IMR-90 (cell line): Measurements from ENCODE around the gene POU2F1. TPM values are rescaled to one million over a fixed set of nuclear protein-coding genes. Genes with fewer than 3 reads are reported as not detected.

Experiments used
- ATAC-seq: fragments of 200-7000 bp; cut with Tn5 transposase; 2 replicates; pipeline ENCODE4 v1.9.1; 2020; ENCODE audit warnings: low read depth, mild to moderate bottlenecking, moderate library complexity
- BruUV-seq: library from RNA; stranded (reverse); fragments of 400-500 nt; replicated peaks from 2 replicates; lab custom pipeline; 2021; lab: Mats Ljungman, UMichigan
- CTCF ChIA-PET: fragments of 300-600 bp; formaldehyde crosslinking; extraction: SDS; loops from one replicate; lab custom pipeline; 2021; ENCODE audit warnings: antibody characterized with exemption; lab: Yijun Ruan, JAX
- POLR2A ChIA-PET: fragments of 300-600 bp; sonication (Branson Sonifier 250); formaldehyde crosslinking; loops from one replicate; lab custom pipeline; 2022; ENCODE audit warnings: antibody characterized with exemption; ENCODE audit not compliant: unreplicated experiment; lab: Charles Lee
- DNase-seq: peaks from one replicate; pipeline ENCODE4 v3.0.0; 2013
- H2AFZ ChIP-seq: replicated peaks from 2 replicates; pipeline ENCODE3; 2013; ENCODE audit warnings: low read length, mild to moderate bottlenecking; ENCODE audit not compliant: poor library complexity
- H2AK5ac ChIP-seq: 2 replicates; pipeline ENCODE4 v1.6.1; 2013; ENCODE audit warnings: low read depth, low read length, inconsistent platforms
- H2AK9ac ChIP-seq: replicated peaks from 2 replicates; pipeline ENCODE3; 2013; ENCODE audit warnings: mild to moderate bottlenecking, low read depth, low read length, moderate library complexity; ENCODE audit not compliant: poor library complexity
- H2BK120ac ChIP-seq: 2 replicates; pipeline ENCODE4 v1.6.1; 2013; ENCODE audit warnings: low read depth, low read length, inconsistent platforms
- H2BK15ac ChIP-seq: 3 replicates; pipeline ENCODE4 v1.6.1; 2013; ENCODE audit warnings: low read depth, low read length, inconsistent platforms
- H2BK20ac ChIP-seq: 2 replicates; pipeline ENCODE4 v1.6.1; 2013; ENCODE audit warnings: low read depth, mild to moderate bottlenecking, inconsistent platforms, low read length, moderate library complexity
- H2BK5ac ChIP-seq: 2 replicates; pipeline ENCODE4 v1.6.1; 2013; ENCODE audit warnings: mild to moderate bottlenecking, low read depth, low read length, inconsistent platforms; ENCODE audit not compliant: poor library complexity, severe bottlenecking
- H3K14ac ChIP-seq: replicated peaks from 2 replicates; pipeline ENCODE4 v1.6.1; 2013; ENCODE audit warnings: low read depth, low read length, inconsistent platforms
- H3K18ac ChIP-seq: 2 replicates; pipeline ENCODE4 v1.6.1; 2013; ENCODE audit warnings: low read depth, low read length, control low read depth
- H3K23ac ChIP-seq: 2 replicates; pipeline ENCODE4 v1.6.1; 2013; ENCODE audit warnings: low read depth, low read length, inconsistent platforms
- H3K27ac ChIP-seq: 2 replicates; pipeline ENCODE4 v1.5.1; 2013; ENCODE audit warnings: mild to moderate bottlenecking, control low read depth, low read length; ENCODE audit not compliant: insufficient read depth
- H3K27me3 ChIP-seq: 2 replicates; pipeline ENCODE4 v1.6.1; 2013; ENCODE audit warnings: low read length; ENCODE audit not compliant: control insufficient read depth, insufficient read depth
- H3K36me3 ChIP-seq: 2 replicates; pipeline ENCODE4 v1.6.1; 2013; ENCODE audit warnings: low read length, mixed read lengths; ENCODE audit not compliant: control insufficient read depth, insufficient read depth
- H3K4ac ChIP-seq: 2 replicates; pipeline ENCODE4 v1.6.1; 2013; ENCODE audit warnings: low read depth, low read length, inconsistent platforms
- H3K4me1 ChIP-seq: 2 replicates; pipeline ENCODE4 v1.6.1; 2013; ENCODE audit warnings: low read length, mixed read lengths; ENCODE audit not compliant: control insufficient read depth, insufficient read depth
- H3K4me2 ChIP-seq: 2 replicates; pipeline ENCODE4 v1.6.1; 2013; ENCODE audit warnings: low read depth, mild to moderate bottlenecking, control low read depth, low read length, moderate library complexity
- H3K4me3 ChIP-seq: 2 replicates; pipeline ENCODE4 v1.5.1; 2013; ENCODE audit warnings: low read depth, mild to moderate bottlenecking, control low read depth, low read length, moderate library complexity; ENCODE audit not compliant: insufficient read depth
- H3K56ac ChIP-seq: 2 replicates; pipeline ENCODE4 v1.6.1; 2013; ENCODE audit warnings: low read length, inconsistent platforms; ENCODE audit not compliant: insufficient read depth; ENCODE audit errors: extremely low read depth
- H3K79me1 ChIP-seq, 2 experiments: 2 replicates each; pipeline ENCODE4 v1.6.1; 2013; ENCODE audit warnings: low read length in 2 of 2, inconsistent platforms in 1 of 2, low read depth in 1 of 2
- H3K9ac ChIP-seq: 2 replicates; pipeline ENCODE4 v1.6.1; 2013; ENCODE audit warnings: low read depth, low read length, control low read depth
- H3K9me1 ChIP-seq: 2 replicates; pipeline ENCODE4 v1.6.1; 2013; ENCODE audit warnings: low read length, inconsistent platforms; ENCODE audit not compliant: insufficient read depth
- H3K9me3 ChIP-seq: 2 replicates; pipeline ENCODE4 v1.6.1; 2013; ENCODE audit warnings: low read length; ENCODE audit not compliant: control insufficient read depth, insufficient read depth
- H4K20me1 ChIP-seq: 2 replicates; pipeline ENCODE4 v1.6.1; 2013; ENCODE audit warnings: low read length, inconsistent platforms; ENCODE audit not compliant: insufficient read depth
- H4K5ac ChIP-seq: 2 replicates; pipeline ENCODE4 v1.6.1; 2013; ENCODE audit warnings: mild to moderate bottlenecking, low read depth, low read length, control low read depth
- H4K8ac ChIP-seq, 2 experiments: 2 replicates each; pipeline ENCODE4 v1.6.1; 2013; ENCODE audit warnings: low read depth in 2 of 2, low read length in 2 of 2, control low read depth in 1 of 2, inconsistent platforms in 1 of 2
- H4K91ac ChIP-seq: 2 replicates; pipeline ENCODE4 v1.6.1; 2013; ENCODE audit warnings: low read depth, low read length, inconsistent platforms; ENCODE audit not compliant: insufficient read depth
- BHLHE40 ChIP-seq: fragments of 150-350 bp; IDR thresholded peaks from 2 replicates; pipeline ENCODE4 v1.6.1; 2016; ENCODE audit warnings: mild to moderate bottlenecking, low read depth, low read length
- CEBPB ChIP-seq: IDR thresholded peaks from 2 replicates; pipeline ENCODE4 v1.6.1; 2012; ENCODE audit warnings: low read depth, low read length, improper control_type of control experiment
- CHD1 ChIP-seq: IDR thresholded peaks from 2 replicates; pipeline ENCODE4 v1.6.1; 2012; ENCODE audit warnings: low read depth, low read length, improper control_type of control experiment
- CTCF ChIP-seq: conservative IDR thresholded peaks from 2 replicates; pipeline ENCODE4 v1.5.1; 2012; ENCODE audit warnings: mild to moderate bottlenecking, low read depth, low read length, improper control_type of control experiment
- FOS ChIP-seq: fragments of 150-350 bp; IDR thresholded peaks from 2 replicates; pipeline ENCODE4 v1.6.1; 2016; ENCODE audit warnings: low read depth, low read length
- MAFK ChIP-seq: IDR thresholded peaks from 2 replicates; pipeline ENCODE4 v1.6.1; 2012; ENCODE audit warnings: low read depth, low read length, improper control_type of control experiment
- MAZ ChIP-seq: IDR thresholded peaks from 2 replicates; pipeline ENCODE4 v1.6.1; 2012; ENCODE audit warnings: low read depth, mild to moderate bottlenecking, low read length, improper control_type of control experiment, moderate library complexity, borderline replicate concordance
- MXI1 ChIP-seq: IDR thresholded peaks from 2 replicates; pipeline ENCODE4 v1.6.1; 2012; ENCODE audit warnings: low read depth, mild to moderate bottlenecking, low read length, moderate library complexity, borderline replicate concordance
- NFE2L2 ChIP-seq: fragments of 150-350 bp; IDR thresholded peaks from 2 replicates; pipeline ENCODE4 v1.6.1; 2016; ENCODE audit warnings: low read depth, mild to moderate bottlenecking, low read length
- POLR2A ChIP-seq: IDR thresholded peaks from 2 replicates; pipeline ENCODE4 v1.6.1; 2012; ENCODE audit warnings: mild to moderate bottlenecking, low read depth, low read length
- RAD21 ChIP-seq: IDR thresholded peaks from 2 replicates; pipeline ENCODE4 v1.6.1; 2012; ENCODE audit warnings: low read length, improper control_type of control experiment
- RCOR1 ChIP-seq: IDR thresholded peaks from 2 replicates; pipeline ENCODE4 v1.6.1; 2012; ENCODE audit warnings: mild to moderate bottlenecking, low read length, improper control_type of control experiment; ENCODE audit not compliant: insufficient replicate concordance
- RFX5 ChIP-seq: IDR thresholded peaks from 2 replicates; pipeline ENCODE4 v1.8.0; 2012; ENCODE audit warnings: low read depth, mild to moderate bottlenecking, low read length, moderate library complexity
- SMC3 ChIP-seq: fragments of 150-350 bp; IDR thresholded peaks from 2 replicates; pipeline ENCODE4 v1.6.1; 2016; ENCODE audit warnings: low read depth, mild to moderate bottlenecking, antibody characterized with exemption, low read length, moderate library complexity
- WGBS, 2 experiments: methylation state at CpG; one replicate each; pipeline versions ENCODE4 v1.1.5 to v1.1.7; 2013; ENCODE audit warnings: missing lambda C conversion rate in 2 of 2; ENCODE audit not compliant: insufficient read length in 1 of 2; ENCODE audit errors: extremely low coverage in 2 of 2; 5-methylcytosine and 5-hydroxymethylcytosine counted together
- dilution Hi-C: fragments of 300-500 bp; cut with HindIII; formaldehyde crosslinking; loops from one replicate; pipeline ENCODE4 v1.14.3; 2018; ENCODE audit warnings: low sequenced_read_pairs; ENCODE audit not compliant: unreplicated experiment
- in situ Hi-C: fragments of 300-500 bp; cut with MboI; formaldehyde crosslinking; loops from 3 replicates; pipeline ENCODE4 v1.14.3; 2019; ENCODE audit warnings: low sequenced_read_pairs, inconsistent platforms, mixed read lengths
- intact Hi-C: fragments of 100-400 bp; cut with micrococcal nuclease; formaldehyde crosslinking; loops from 2 replicates; pipeline ENCODE4 v1.10.0; 2022
- polyA plus RNA-seq, 3 experiments: library from polyadenylated mRNA; depleted of rRNA; stranded (reverse); fragments of >200 nt; gene quantifications; 2 replicates each; pipeline ENCODE4 v1.2.3, GENCODE V29; 2012; ENCODE audit warnings: low replicate concordance in 1 of 3
- total RNA-seq: library from RNA; depleted of rRNA; stranded (reverse); fragments of >200 nt; gene quantifications from 2 replicates; pipeline ENCODE4 v1.2.3, GENCODE V29; 2012
- TF ChIP-seq, protein P1 (sequence below): fragments of 150-350 bp; IDR thresholded peaks from 2 replicates; pipeline ENCODE4 v1.6.1; 2017; ENCODE audit warnings: mild to moderate bottlenecking, antibody characterized with exemption, low read length, low read depth
- TF ChIP-seq, protein P2 (sequence below): fragments of 150-350 bp; IDR thresholded peaks from 2 replicates; pipeline ENCODE4 v1.6.1; 2016; ENCODE audit warnings: low read depth, mild to moderate bottlenecking, low read length, moderate library complexity, borderline replicate concordance

The POU2F1 gene
- total and polyA plus RNA-seq, 2 of the 4 experiments (the other 2 are of a cell fraction) = 1.2 to 3.4 TPM

DNA sequence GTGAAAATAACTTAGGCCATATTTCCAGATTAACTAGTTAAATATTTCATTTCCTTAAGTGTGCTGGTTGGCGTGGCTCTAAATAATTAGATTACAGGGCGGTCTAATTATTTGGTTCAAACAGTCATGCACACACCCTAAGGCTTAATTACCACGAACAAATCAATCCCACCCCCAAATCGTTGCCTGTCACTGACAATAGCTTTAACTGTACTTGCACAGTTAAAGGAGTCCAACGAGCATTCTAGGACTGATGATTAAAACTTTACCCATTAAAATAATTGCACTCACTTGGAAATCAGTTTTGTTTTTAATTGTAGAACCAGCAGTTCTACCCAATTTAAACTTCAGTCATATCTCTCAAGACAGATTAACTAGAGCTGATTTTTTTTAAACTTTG, 1.5 kb upstream of the POU2F1 start:
- ChIA-PET POLR2A (no interaction called here), CTCF (interaction anchor here (1.2 to 1.5 kb wide), 3 partner anchors 11 to 14 kb away, joined by 3 to 11 read pairs (median 4); no protein-coding TSS in a partner anchor)
- H4K91ac ChIP-seq = no peak overlapping the region
- intact Hi-C loops (no loop called here), in situ Hi-C loops (no loop called here), dilution Hi-C loops (no loop called here)
- H3K9me1 ChIP-seq = no peaks in the 10 kb centered on the region
- peaks cover 4% of the 10 kb centered on the region for H3K27me3 ChIP-seq
- H3K14ac ChIP-seq = no peak overlapping the region
- TF ChIP-seq RFX5 = no peak
- TF ChIP-seq POLR2A = no peak
- no peak for TF ChIP-seq RAD21
- TF ChIP-seq NFE2L2 = no peak
- TF ChIP-seq, protein P1, sequence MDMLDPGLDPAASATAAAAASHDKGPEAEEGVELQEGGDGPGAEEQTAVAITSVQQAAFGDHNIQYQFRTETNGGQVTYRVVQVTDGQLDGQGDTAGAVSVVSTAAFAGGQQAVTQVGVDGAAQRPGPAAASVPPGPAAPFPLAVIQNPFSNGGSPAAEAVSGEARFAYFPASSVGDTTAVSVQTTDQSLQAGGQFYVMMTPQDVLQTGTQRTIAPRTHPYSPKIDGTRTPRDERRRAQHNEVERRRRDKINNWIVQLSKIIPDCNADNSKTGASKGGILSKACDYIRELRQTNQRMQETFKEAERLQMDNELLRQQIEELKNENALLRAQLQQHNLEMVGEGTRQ = no peak
- no peak for TF ChIP-seq MAZ
- no peak for TF ChIP-seq FOS
- no peak for TF ChIP-seq SMC3
- no peak for TF ChIP-seq CTCF
- TF ChIP-seq, protein P2, sequence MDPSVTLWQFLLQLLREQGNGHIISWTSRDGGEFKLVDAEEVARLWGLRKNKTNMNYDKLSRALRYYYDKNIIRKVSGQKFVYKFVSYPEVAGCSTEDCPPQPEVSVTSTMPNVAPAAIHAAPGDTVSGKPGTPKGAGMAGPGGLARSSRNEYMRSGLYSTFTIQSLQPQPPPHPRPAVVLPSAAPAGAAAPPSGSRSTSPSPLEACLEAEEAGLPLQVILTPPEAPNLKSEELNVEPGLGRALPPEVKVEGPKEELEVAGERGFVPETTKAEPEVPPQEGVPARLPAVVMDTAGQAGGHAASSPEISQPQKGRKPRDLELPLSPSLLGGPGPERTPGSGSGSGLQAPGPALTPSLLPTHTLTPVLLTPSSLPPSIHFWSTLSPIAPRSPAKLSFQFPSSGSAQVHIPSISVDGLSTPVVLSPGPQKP = no peak
- TF ChIP-seq BHLHE40 = no peak
- no peak for TF ChIP-seq RCOR1
- TF ChIP-seq MXI1 = no peak
- TF ChIP-seq CHD1 = no peak
- TF ChIP-seq MAFK = no peak
- TF ChIP-seq CEBPB = no peak
- no peaks in the 10 kb centered on the region for H3K36me3 ChIP-seq
- H3K23ac ChIP-seq = no peak overlapping the region
- H3K56ac ChIP-seq = no peak overlapping the region
- H3K79me1 ChIP-seq = peaks cover 3 to 9% of the 10 kb centered on the region in 2 experiments; a peak in 2 of 4 replicates
- no peak overlapping the region for H2AK9ac ChIP-seq
- DNase-seq = no peak
- no CpG with 5 or more reads among the region's 5 CpGs for WGBS, 2 experiments
- no peak overlapping the region; a peak in 1 of 4 replicates for H4K8ac ChIP-seq
- no peak overlapping the region for H2AK5ac ChIP-seq
- H3K4me2 ChIP-seq = peak overlapping the region; percentile 62; the same call in 1 of the 2 replicates
- no peaks in the 10 kb centered on the region for H3K9me3 ChIP-seq
- H2BK120ac ChIP-seq = no peak overlapping the region
- BruUV-seq = no TSS peak
- H3K9ac ChIP-seq = no peak overlapping the region
- H3K4me1 ChIP-seq = no peaks in the 10 kb centered on the region
- no peak overlapping the region for H2AFZ ChIP-seq
- H3K4me3 ChIP-seq = no peak overlapping the region
- no peak for ATAC-seq
- H2BK5ac ChIP-seq = no peak overlapping the region
- H2BK15ac ChIP-seq = no peak overlapping the region
- H3K18ac ChIP-seq = no peak overlapping the region
- H2BK20ac ChIP-seq = no peak overlapping the region
- no peaks in the 10 kb centered on the region for H4K20me1 ChIP-seq
- H4K5ac ChIP-seq = no peak overlapping the region
- no peak overlapping the region for H3K4ac ChIP-seq
- no peak overlapping the region for H3K27ac ChIP-seq
